K562 (cell line): Measurements from ENCODE around the gene LTK. TPM values are rescaled to one million over a fixed set of nuclear protein-coding genes. Genes with fewer than 3 reads are reported as not detected.

ENCODE experiments used
- ARID2 ChIP-seq: fragments of 450-650 bp; IDR thresholded peaks from 2 replicates; pipeline ENCODE4 v1.6.1; 2017; ENCODE audit warnings: antibody characterized with exemption, mild to moderate bottlenecking
- ARNT ChIP-seq, 2 experiments: fragments of 450-650 bp; IDR thresholded peaks; 2 replicates each; pipeline ENCODE4 v1.6.1; 2016; ENCODE audit warnings: mild to moderate bottlenecking in 1 of 2
- BCOR ChIP-seq: fragments of 450-650 bp; IDR thresholded peaks from 2 replicates; pipeline ENCODE4 v1.6.1; 2016
- GTF2F1 ChIP-seq: IDR thresholded peaks from 2 replicates; pipeline ENCODE4 v1.6.1; 2011; ENCODE audit warnings: low read depth, low read length, improper control_type of control experiment
- HIVEP1 ChIP-seq: fragments of 250-450 bp; sonication (Bioruptor Pico); IDR thresholded peaks from 2 replicates; pipeline ENCODE4 v1.4.0; 2020; ENCODE audit warnings: mild to moderate bottlenecking
- KLF10 ChIP-seq: fragments of 250-450 bp; sonication (Bioruptor Pico); IDR thresholded peaks from 2 replicates; pipeline ENCODE4 v1.6.1; 2021; ENCODE audit warnings: matching md5 sums
- MECOM ChIP-seq: fragments of 250-450 bp; sonication (Bioruptor Pico); IDR thresholded peaks from 2 replicates; pipeline ENCODE4 v1.8.0; 2022; ENCODE audit warnings: inconsistent platforms
- MED1 ChIP-seq: sonication (generic); formaldehyde crosslinking; IDR thresholded peaks from 2 replicates; pipeline ENCODE4 v1.8.1; 2023; ENCODE audit warnings: missing genetic modification reagents, borderline replicate concordance
- NR4A1 ChIP-seq, 2 experiments: fragments of 250-450 bp in 1 of 2; fragments of 450-650 bp in 1 of 2; sonication (Bioruptor Pico) in 1 of 2; IDR thresholded peaks; 2 replicates each; pipeline versions ENCODE4 v1.4.0 to v1.6.1; 2016 to 2020; ENCODE audit warnings: mild to moderate bottlenecking in 2 of 2, missing compliant biosample characterization in 1 of 2, missing genetic modification characterization in 1 of 2, moderate library complexity in 1 of 2
- NRF1 ChIP-seq, 2 experiments: fragments of 450-650 bp; IDR thresholded peaks in 1 of 2; conservative IDR thresholded peaks in 1 of 2; 2 replicates each; pipeline ENCODE4 v1.6.1; 2014; ENCODE audit warnings: mild to moderate bottlenecking in 2 of 2
- PTTG1 ChIP-seq: fragments of 450-650 bp; IDR thresholded peaks from 2 replicates; pipeline ENCODE4 v1.6.1; 2016; ENCODE audit warnings: low read depth, mild to moderate bottlenecking, missing genetic modification characterization, missing compliant biosample characterization
- TAF1 ChIP-seq: IDR thresholded peaks from 2 replicates; pipeline ENCODE4 v1.6.1; 2011; ENCODE audit warnings: mild to moderate bottlenecking, low read length, moderate library complexity; ENCODE audit not compliant: insufficient read depth, control insufficient read depth, severe bottlenecking; ENCODE audit errors: extremely low read depth
- ZNF224 ChIP-seq: sonication (generic); formaldehyde crosslinking; IDR thresholded peaks from 2 replicates; pipeline ENCODE4 v1.8.0; 2022; ENCODE audit warnings: mild to moderate bottlenecking, missing genetic modification reagents
- ZNF436 ChIP-seq: fragments of 250-450, 450-650 bp; sonication (Bioruptor Pico); formaldehyde crosslinking; IDR thresholded peaks from 2 replicates; pipeline ENCODE4 v1.7.0; 2020; ENCODE audit warnings: mild to moderate bottlenecking
- ZNF79 ChIP-seq: fragments of 250-450 bp; sonication (Bioruptor Pico); IDR thresholded peaks from 2 replicates; pipeline ENCODE4 v1.4.0; 2020; ENCODE audit warnings: low read depth, mild to moderate bottlenecking, moderate library complexity
- polyA plus RNA-seq, 8 experiments: library from polyadenylated mRNA; depleted of rRNA in 4 of 8; stranded (reverse) in 5 of 8; unstranded in 3 of 8; fragments of >200 nt; fragmentation: Nextera tagmentation in 2 of 8; fragmentation: Illumina TruSeq in 1 of 8; extraction: Ambion mirVana in 2 of 8; extraction: Trizol in 1 of 8; gene quantifications; 2 replicates each; pipeline versions ENCODE4 v1.2.1 to v1.2.3, GENCODE V29; 2011 to 2014; ENCODE audit warnings: inconsistent platforms in 1 of 8, missing spikeins in 1 of 8
- total RNA-seq, 7 experiments: library from RNA; depleted of rRNA in 6 of 7; stranded (reverse); fragments of >200 nt in 6 of 7; fragmentation: Illumina TruSeq in 2 of 7; extraction: Trizol in 2 of 7; gene quantifications; 2 replicates each; pipeline versions ENCODE4 v1.2.1 to v1.2.3, GENCODE V29; 2011 to 2021; ENCODE audit warnings: low replicate concordance in 1 of 7
- TF ChIP-seq, protein P1 (sequence below): sonication (generic); formaldehyde crosslinking; IDR thresholded peaks from 2 replicates; pipeline ENCODE4 v1.8.0; 2023; ENCODE audit warnings: missing genetic modification reagents, mild to moderate bottlenecking, borderline replicate concordance
- TF ChIP-seq, protein P2 (sequence below): fragments of 250-450 bp; sonication (Bioruptor Pico); IDR thresholded peaks from 2 replicates; pipeline ENCODE4 v1.8.0; 2021; ENCODE audit warnings: moderate library complexity, mild to moderate bottlenecking, inconsistent platforms
- TF ChIP-seq, protein P3 (sequence below): fragments of 250-450 bp; sonication (Bioruptor Pico); IDR thresholded peaks from 2 replicates; pipeline ENCODE4 v1.4.0; 2020

LTK gene
- total and polyA plus RNA-seq, 9 of the 15 experiments (the other 6 are each of a cell fraction or from before 2014, with no cell fraction given) = 0.25 to 4.4 (median 1.8) TPM

DNA sequence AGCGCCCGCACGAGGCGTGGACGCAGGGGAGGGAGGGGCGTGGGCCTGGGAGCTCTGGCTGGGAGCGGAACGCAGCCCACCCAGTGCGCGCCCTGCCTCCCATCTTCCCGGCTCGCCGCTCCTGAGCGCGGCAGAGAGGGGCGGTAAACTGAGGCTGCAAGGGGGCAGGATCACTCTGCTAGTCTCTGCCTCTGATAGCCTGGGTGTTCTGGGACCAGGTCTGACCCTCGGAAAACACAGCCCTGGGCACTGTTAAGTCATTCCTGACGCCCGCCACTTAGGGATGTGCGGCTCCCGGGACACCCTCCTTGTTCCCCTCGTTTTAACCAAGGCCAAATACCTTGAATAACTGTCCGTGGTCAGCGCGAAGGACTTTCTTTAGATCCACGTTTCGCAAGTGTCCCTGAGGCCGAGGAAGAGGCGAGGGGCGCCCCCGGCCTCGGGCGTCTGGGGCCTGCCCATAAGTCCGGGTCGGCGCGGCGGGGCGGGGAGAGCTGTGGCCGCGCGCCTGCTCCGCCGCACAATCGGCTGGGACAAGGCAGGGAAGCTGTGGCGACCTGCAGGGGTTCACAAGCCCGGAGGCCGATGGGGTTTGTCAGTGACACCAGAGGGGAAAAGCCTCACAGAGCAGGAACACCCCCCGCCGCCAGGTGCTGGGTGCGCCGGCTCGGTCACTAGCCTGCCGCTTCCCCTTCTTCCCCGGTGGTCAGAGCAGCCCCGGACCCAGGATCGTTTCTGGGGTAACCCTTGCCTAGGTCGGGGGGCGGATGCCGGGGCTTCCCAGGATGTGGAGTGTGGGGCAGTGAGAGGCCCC lies 18.5 kb downstream of the LTK start (continued):
- TF ChIP-seq, protein P1, sequence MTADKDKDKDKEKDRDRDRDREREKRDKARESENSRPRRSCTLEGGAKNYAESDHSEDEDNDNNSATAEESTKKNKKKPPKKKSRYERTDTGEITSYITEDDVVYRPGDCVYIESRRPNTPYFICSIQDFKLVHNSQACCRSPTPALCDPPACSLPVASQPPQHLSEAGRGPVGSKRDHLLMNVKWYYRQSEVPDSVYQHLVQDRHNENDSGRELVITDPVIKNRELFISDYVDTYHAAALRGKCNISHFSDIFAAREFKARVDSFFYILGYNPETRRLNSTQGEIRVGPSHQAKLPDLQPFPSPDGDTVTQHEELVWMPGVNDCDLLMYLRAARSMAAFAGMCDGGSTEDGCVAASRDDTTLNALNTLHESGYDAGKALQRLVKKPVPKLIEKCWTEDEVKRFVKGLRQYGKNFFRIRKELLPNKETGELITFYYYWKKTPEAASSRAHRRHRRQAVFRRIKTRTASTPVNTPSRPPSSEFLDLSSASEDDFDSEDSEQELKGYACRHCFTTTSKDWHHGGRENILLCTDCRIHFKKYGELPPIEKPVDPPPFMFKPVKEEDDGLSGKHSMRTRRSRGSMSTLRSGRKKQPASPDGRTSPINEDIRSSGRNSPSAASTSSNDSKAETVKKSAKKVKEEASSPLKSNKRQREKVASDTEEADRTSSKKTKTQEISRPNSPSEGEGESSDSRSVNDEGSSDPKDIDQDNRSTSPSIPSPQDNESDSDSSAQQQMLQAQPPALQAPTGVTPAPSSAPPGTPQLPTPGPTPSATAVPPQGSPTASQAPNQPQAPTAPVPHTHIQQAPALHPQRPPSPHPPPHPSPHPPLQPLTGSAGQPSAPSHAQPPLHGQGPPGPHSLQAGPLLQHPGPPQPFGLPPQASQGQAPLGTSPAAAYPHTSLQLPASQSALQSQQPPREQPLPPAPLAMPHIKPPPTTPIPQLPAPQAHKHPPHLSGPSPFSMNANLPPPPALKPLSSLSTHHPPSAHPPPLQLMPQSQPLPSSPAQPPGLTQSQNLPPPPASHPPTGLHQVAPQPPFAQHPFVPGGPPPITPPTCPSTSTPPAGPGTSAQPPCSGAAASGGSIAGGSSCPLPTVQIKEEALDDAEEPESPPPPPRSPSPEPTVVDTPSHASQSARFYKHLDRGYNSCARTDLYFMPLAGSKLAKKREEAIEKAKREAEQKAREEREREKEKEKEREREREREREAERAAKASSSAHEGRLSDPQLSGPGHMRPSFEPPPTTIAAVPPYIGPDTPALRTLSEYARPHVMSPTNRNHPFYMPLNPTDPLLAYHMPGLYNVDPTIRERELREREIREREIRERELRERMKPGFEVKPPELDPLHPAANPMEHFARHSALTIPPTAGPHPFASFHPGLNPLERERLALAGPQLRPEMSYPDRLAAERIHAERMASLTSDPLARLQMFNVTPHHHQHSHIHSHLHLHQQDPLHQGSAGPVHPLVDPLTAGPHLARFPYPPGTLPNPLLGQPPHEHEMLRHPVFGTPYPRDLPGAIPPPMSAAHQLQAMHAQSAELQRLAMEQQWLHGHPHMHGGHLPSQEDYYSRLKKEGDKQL (CRISPR knock-in tag) = no peak
- TF ChIP-seq, protein P2, sequence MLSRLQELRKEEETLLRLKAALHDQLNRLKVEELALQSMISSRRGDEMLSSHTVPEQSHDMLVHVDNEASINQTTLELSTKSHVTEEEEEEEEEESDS = no peak
- TF ChIP-seq TAF1 = peak; percentile 40
- no peak for TF ChIP-seq ARID2
- peak; percentile 70 to 73 for TF ChIP-seq NRF1 (conservative IDR thresholded peaks at IDR 0.05 in 1 of 2, IDR thresholded peaks at IDR 0.05 in 1 of 2)
- TF ChIP-seq ZNF436 (CRISPR knock-in tag) = no peak
- no peak for TF ChIP-seq ZNF79
- TF ChIP-seq HIVEP1 = no peak
- no peak for TF ChIP-seq ZNF224
- TF ChIP-seq MED1 (CRISPR knock-in tag) = no peak
- TF ChIP-seq, protein P3, sequence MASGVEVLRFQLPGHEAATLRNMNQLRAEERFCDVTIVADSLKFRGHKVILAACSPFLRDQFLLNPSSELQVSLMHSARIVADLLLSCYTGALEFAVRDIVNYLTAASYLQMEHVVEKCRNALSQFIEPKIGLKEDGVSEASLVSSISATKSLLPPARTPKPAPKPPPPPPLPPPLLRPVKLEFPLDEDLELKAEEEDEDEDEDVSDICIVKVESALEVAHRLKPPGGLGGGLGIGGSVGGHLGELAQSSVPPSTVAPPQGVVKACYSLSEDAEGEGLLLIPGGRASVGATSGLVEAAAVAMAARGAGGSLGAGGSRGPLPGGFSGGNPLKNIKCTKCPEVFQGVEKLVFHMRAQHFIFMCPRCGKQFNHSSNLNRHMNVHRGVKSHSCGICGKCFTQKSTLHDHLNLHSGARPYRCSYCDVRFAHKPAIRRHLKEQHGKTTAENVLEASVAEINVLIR (CRISPR knock-in tag) = no peak
- TF ChIP-seq KLF10 (CRISPR knock-in tag) = no peak
- TF ChIP-seq GTF2F1 = no peak
- no peak for TF ChIP-seq MECOM
- no peak for TF ChIP-seq ARNT (IDR thresholded peaks at IDR 0.05)
- TF ChIP-seq NR4A1 (CRISPR knock-in tag; IDR thresholded peaks at IDR 0.05) = no peak
- TF ChIP-seq NR4A1 (tag; IDR thresholded peaks at IDR 0.05) = no peak
- TF ChIP-seq BCOR = 0 out of 2 replicates have a peak, but pooled peaks have one; percentile 24
- TF ChIP-seq PTTG1 (tag) = no peak
